ENCODE results near the gene POTEC.
"Not testable (repeated sequence)": the region's sequence is repeated elsewhere in the genome, so short reads cannot be mapped to it uniquely, and the experiment has no call there.

Gene POTEC

DNA sequence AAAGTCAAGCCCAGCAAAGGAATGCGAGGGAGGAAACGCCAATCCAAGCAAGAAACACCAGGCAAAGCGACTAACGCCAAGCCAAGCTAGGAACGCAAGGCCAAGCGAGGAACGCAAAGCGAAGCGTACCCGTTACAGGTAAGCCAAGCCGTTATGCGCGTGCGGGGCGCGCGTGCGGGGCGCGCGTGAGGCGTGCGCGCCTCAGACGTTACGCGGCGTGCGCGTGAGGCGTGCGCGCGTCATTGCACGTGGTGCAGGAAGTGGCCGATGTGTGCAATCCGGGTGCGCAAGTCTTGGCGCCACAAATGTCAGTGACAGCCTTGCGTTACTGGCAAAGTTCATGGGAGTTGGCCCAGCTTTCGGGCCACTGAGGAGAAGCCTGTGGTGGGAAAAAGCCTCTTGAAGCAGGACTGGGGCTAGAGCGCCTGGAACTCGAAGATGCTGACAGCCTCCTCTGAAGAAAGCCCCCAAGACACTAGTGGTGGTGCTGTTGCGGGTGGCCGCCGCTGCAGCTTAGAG, at the start of gene POTEC:
TSS of gene POTEC (minus strand) at position 155 of the 519 bp plus-strand sequence. CDS start 454 bp downstream, outside the sequence.
- DNase-seq, result not testable (repeated sequence)

DNA sequence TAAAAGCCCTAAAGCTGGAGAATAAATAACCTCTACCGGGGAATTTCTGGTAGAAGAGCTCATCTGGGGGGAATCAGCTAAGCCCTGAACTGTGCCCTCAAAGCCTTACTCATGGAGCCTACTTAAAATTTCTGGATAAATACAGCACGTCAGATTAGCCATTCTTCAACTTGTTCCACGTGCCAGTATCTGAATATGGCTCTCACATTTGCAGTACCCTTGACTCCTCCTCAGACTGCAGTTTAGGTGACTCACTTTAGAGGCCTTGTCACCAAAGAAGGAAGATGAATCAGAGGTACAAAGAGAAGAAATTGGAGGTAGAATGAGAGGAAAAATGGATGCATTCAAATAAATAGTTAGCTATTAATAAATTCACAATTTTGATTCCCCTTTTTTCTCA, 34.6 kb upstream of the POTEC start:
- DNase-seq, result no peak

DNA sequence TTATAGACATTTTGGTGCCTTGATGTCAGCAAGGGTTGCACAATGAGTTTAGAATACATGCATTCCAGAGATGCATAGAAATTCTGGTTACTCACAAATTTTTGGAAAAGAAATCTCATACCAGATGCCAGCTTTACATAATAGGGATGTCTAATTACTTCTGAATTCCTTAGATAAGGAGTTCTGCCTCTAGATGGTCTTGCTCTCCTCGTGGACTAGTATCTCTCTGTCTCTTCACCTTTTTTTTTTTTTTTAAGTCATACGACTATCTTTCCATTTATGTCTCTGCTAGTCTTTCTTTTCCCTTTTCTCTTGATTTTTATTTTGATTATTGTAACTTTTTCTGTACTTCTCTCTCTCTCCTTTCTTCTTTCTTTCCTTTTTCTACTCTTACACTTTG, 16.1 kb upstream of the POTEC start:
- not testable (repeated sequence) for DNase-seq

DNA sequence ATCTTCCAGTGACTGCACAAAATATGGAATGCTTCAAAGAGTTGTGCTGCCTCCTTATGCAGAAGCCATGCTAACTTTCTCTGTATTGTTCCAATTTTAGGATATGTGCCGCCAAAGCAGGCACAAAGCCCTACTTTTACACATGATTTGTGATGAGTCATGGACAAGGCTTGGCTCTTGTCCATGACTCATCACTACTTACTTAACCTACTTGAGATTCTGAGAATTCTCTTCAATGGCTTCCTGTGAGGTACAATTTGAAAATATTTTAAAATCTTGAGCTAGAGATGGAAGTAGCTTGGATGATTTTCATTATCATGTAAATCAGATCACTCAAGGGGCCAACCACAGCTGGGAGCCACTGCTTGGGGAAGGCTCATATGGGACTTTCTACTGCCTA, 11.7 kb downstream of the POTEC start:
- not testable (repeated sequence) for DNase-seq

DNA sequence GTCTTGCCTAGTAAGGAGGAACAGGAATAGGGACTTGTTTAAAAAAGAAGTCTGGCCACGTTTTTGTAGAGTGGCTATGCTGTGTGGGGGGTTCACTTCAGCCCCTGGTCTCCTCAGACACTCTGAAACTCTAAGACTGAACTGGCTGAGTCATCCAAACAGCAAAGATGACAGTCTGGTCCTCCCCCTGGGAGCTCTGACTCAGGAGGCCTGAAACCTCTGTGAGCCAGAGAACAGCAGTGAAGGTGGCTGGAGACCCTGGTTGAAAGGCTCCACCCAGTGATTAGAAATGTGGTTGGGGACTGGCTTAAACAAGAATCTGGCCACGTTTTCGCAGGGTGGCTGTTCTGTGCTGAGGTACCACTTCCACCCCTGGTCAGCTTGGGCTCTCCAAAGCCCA, 32.7 kb downstream of the POTEC start:
- DNase-seq, result not testable (repeated sequence)

GRCh38 chr18:14503691-14504090, 39.7 kb downstream of the POTEC start:
- not testable (repeated sequence) for DNase-seq

DNA sequence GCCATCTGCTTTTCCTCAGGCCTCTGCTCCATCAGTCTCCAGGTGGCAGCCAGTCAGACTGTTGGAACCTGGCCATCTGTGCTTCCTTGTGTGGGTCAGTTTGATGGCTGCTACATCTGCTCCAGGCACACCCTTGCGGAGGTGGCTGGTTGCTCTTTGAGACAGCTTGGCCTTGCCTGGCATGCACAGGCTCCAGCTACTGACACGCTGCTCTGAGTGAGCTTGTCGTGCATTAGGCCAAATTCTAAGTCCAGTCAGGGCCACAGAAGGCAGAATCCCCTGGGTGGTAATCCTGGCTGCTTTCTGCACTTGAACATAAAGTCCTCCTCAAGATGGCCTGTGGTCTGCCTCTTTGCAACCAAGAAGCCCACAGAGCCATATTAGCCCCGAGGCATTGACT, 41.5 kb downstream of the POTEC start:
- not testable (repeated sequence) for DNase-seq

- DNase-seq, result not testable (repeated sequence)
Measured at GRCh38 chr18:14489256-14490014, 54.0 kb downstream of the POTEC start.

- DNase-seq, result not testable (repeated sequence)
Measured at GRCh38 chr18:14488789-14489188, 54.6 kb downstream of the POTEC start.

- DNase-seq, result not testable (repeated sequence)
Measured at GRCh38 chr18:14486926-14487580, 56.3 kb downstream of the POTEC start.

GRCh38 chr18:14479076-14479475, 64.3 kb downstream of the POTEC start:
- not testable (repeated sequence) for DNase-seq

DNA sequence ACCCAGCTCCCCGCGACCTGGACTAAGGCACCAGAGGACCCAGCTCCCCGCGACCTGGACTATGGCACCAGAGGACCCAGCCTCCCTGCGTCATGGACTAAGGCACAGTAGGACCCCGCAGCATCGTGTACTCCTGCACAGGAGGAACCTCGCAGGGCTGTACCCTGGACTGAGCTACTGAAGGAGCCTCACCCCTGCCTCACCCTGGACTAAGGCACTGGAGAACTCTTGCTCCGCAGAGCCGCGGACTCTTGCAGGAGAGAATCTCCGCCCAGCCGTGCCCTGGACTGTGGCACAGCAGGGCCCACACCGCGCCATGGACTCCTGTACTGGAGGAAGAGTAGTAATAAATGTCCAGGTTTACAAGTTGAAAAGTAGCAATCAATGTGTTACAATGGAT, 67.9 kb downstream of the POTEC start:
- not testable (repeated sequence) for DNase-seq

DNA sequence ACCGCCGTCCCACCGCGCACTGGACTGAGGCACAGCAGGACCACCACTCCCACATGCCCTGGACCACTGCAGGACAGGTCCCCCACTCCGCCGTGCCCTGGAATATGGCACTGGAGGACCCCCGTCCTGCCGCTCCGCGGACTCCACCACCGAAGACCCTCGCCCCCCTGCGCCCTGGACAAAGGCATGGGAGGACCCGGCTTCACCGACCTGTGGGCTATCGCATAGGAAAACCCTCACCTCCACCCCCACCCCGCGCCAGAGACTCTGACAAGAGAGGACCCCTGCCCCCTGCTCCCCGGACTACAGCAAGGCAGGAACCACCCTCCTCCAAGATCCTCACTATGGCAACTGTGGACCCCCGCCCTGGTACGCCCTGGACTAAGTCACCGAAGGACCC, 68.6 kb downstream of the POTEC start:
- not testable (repeated sequence) for DNase-seq

DNA sequence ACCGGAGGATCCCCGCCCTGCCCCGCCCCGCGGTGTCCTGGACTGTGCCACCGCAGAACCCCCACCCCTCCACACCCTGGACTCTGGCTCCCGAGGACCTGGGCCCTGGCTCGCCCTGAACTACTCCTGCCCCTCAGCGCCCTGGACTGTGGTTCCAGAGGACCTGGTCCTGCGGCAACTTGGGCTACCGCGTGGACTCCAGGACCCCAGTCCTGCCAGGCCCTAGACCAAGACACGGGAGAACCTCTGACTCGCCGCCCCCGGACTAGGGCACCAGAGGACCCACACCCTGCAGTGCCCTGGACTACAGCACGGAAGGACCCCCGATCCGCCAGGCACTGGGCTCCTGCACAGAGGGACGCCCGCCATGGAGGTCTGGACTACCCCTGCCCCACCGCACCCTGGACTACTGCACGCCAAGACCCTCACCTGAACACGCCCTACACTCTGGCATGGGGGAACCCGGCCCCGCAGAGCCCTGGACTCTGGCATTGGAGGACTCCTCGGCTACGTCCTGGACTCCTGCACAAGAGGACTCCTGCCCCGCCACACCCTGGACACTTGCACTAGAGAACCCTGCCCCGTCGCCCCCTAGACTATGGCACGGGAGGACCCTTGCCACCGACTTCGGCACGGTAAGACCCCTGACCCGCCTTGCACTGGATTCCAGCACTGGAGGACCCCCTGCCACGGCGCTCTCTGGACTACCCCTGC, 69.2 kb downstream of the POTEC start:
- not testable (repeated sequence) for DNase-seq

GRCh38 chr18:14473250-14474006, 70.0 kb downstream of the POTEC start:
- not testable (repeated sequence) for DNase-seq

GRCh38 chr18:14471286-14471685, 72.1 kb downstream of the POTEC start:
- DNase-seq, result not testable (repeated sequence)

- not testable (repeated sequence) for DNase-seq
Measured at GRCh38 chr18:14470446-14470845, 73.0 kb downstream of the POTEC start.

GRCh38 chr18:14470046-14470445, 73.4 kb downstream of the POTEC start:
- DNase-seq, result not testable (repeated sequence)

GRCh38 chr18:14465989-14466388, 77.4 kb downstream of the POTEC start:
- DNase-seq, result not testable (repeated sequence)
